IPS-18c (cell line): ENCODE results near the gene RPS23.
"Not testable (repeated sequence)": the region's sequence is repeated elsewhere in the genome, so short reads cannot be mapped to it uniquely, and the experiment has no call there.

Experiments used
- H3K4me3 ChIP-seq: 2 replicates; pipeline ENCODE4 v1.7.0; 2013; ENCODE audit warnings: low read depth, mild to moderate bottlenecking, low read length, moderate library complexity; ENCODE audit not compliant: insufficient read depth
- H3K9me3 ChIP-seq: one replicate; pipeline ENCODE4 v1.6.1; 2013; ENCODE audit warnings: mild to moderate bottlenecking, low read length, moderate library complexity; ENCODE audit not compliant: control insufficient read depth, insufficient read depth

The RPS23 gene

DNA sequence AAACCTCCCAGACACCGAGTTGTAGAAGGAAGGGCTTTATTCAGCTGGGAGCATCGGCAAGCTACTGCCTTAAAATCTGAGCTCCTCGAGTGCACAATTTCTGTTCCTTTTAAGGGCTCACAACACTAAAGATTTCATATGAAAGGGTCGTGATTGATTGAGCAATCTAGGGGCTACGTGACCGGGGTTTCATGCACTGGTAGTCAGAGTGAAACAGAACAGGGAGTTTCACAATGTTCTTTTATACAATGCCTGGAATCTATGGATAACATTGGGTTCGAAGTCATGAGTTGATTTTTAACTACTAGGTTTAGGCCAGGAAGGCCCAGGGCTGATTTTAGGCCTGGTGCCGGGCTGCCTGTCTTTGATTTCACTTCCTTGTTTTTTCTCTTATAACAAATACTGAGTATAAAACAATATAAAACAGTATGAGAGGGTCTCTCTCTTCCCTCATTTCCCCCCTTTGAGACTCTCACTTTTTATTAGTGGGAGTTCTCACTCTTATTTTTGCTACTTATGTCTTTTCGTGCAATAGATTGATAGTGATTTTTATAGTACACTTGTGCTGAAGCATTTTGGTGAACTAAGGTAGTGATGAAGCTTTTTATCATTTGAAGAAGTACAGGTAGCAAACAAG is 10.7 kb downstream of the RPS23 start:
- H3K9me3 ChIP-seq, H3K4me3 ChIP-seq: not testable (repeated sequence)

DNA sequence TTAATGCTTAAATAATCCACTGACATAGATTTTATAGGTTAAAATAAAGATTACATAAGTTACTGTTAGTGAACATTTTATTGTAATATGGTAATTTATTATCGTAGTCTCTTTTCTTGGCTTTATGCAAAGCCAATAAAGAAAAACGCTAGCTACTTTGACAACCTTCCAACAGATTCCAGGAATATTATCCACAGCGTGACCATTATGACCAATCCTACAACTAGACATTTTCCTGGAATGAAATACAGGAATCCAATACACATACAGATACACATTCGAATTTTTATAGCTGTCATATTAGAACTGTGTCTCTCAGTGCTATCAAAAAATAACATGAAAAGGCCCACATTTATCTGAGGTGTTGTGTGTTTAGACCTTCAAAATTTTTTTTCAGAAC is 13.1 kb downstream of the RPS23 start:
- H3K9me3 ChIP-seq, result no peaks in the 10 kb centered on the region
- no peak overlapping the region for H3K4me3 ChIP-seq

DNA sequence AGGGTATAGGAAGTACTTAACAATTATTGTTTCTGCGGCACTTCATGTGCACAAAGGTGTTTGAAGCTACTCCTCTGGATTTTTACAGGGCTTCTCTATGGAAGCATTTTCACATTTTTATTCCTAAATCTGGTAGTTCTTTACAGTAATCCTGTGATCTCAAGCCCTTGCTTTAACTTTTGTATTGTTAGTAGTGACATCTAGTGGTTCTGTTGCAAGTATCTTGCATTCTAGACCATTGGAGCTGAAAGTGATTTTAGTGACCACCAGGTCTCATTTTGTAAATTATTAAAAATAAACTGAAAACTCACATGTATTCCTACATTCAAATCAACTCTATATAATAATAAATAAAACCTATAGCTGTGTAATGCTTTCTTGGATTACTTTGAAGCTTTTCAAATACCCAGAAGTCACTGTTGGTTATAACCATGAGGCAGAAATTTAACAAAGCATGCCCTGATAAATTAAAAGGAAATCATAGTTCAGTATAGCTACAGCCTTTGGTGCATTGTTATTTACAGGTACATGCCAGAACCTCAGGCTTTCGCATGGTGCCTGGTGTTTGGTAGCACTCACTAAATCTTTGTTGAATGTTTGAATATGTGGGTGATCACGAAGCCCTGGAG is 18.9 kb downstream of the RPS23 start:
- Histone ChIP-seq H3K9me3 (no peaks in the 10 kb centered on the region), H3K4me3 (no peak overlapping the region)

DNA sequence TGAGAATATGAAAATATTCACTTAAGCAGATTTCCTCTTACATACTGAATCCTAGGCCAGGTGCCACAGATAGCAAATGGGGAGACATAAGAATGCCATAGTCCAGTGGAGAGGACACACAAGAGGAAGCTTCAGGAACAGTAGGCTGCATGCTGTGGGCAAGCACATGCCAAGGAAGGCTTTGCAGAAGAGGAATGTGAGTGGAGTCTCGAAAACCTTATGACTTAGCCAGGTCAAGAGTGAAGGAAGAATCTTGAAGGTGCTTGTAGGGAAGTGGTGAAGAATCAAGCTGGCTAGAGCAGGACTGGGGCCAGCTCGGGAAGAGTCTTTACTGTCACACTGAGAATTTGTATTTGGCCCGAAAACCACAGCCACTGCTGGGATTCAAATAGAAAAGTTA is 20.4 kb downstream of the RPS23 start:
- Histone ChIP-seq H3K4me3 (no peak overlapping the region), H3K9me3 (peaks cover 2% of the 10 kb centered on the region)

DNA sequence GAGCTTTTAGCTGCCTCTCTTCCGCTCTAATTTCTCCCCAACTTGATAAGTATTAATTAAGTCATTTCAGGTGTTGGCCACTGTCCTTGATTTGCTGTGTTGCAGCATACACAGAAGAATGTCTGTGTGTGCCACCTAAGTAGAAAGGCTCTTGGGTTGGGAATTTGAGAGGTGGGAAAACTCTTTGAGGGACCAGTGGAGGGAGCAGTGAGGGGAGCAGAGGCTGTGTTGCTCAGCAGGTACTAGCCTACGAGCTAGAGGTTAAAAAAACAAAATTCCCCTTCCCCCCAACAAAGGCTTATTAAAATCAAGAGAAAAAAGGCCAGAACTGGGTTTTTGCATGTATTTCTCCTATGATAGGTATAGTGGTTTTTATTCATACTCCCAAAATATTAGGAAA is 20.9 kb downstream of the RPS23 start:
- H3K4me3 ChIP-seq, result no peak overlapping the region
- H3K9me3 ChIP-seq, result peaks cover 2% of the 10 kb centered on the region

DNA sequence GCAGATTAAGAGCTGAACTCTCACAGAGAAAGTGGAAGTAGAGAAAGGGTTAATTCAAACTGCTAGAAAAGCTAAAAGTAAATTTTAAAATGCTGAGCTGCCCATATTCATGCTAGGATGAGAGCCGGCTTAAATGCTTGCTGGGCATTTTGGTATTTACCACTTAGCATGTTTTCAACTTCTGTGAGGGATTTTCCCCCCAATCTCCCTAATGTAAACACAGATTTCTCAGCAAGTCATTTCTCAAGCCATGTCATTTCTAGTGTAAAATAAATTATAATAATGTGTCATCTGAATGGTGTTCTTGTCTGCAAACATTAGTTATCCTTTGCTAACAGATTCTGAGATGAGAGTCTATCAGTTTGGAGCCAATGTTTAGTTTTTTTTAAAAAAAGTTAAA is 22.3 kb downstream of the RPS23 start:
- H3K9me3 ChIP-seq, result peaks cover 2% of the 10 kb centered on the region
- H3K4me3 ChIP-seq, result no peak overlapping the region

DNA sequence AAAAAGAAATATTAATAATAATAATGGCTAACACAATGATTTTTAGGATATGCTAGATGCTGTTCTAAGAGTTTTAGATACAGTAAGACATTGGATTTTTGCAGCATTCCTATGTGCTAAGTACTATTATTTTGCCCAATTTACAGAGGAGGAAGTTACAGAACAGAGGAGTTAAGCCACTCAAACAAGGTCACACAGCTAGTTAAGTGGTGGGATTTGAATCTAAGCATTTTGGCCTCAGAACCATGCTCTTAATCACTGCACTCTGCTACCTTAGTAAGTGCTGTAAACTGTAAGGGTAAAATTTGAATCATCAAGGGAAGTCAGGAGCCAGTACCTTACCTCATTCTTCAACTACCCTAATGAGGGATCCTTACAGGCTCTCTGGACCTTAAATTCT is 25.4 kb downstream of the RPS23 start:
- Histone ChIP-seq H3K4me3 (no peak overlapping the region), H3K9me3 (peaks cover 2% of the 10 kb centered on the region)

DNA sequence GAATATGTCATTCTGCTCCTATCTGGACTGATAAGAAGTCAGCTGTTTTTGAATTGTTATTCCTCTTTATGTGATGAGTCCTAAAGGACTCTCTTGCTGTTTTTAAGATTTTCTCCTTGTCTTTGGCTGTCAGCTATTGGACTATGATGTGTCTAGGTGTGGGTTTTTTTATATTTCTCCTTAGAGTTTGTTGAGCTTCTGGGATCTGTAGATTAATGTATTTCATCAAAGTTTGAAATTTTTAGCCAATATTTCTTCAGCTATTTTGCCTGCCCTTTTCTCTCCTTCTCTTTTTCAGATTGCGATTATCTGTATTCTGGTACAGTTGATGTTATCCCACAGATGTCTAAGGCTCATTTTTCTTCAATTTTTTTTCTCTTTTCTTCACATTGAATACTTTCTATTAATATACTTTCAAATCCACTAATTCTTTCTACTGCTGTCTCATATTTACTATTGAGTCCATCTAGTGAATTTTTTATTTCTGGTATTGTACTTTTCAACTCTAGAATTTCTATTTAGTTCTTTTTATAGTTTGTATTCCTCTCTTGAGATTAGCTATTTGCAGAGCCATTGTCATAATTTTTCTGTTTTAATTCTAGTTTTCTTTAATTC is 31.1 kb downstream of the RPS23 start:
- H3K9me3 ChIP-seq, result no peaks in the 10 kb centered on the region
- no peak overlapping the region for H3K4me3 ChIP-seq

DNA sequence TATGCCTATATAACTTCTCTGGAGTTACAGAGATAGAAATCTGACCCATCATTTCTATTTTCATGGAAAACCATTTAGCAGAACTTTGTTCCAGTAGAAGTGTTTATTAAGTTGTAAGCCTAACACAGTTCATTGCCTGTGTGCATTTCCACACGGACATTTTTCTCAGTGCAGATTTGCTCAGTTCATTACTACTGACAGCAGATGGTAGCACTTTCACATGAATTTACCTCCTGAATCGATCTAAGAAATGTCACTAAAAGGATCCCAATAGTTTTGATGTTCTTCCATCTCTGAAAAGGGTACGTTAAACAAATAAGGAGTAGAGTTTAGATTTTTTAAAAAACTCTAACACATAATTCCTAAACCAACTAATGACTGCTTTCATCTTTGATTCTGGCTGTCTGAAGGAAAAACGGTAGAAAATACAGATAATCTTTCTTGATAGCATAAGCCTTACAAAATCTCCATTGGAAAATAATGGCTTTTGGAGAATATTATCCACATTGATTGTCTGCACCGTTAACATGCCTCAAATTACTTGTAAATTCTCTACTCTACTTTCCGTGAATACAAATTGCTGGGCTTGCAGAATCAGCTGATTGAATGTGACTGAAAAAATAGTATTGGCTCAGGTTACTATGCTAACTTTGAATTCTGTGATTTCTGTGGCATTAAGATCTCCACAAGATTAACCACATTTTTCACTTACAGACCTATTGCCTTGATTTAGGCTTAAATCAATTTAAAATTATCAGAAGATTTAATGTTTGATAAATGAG is 33.1 kb downstream of the RPS23 start:
- Histone ChIP-seq H3K4me3 (no peak overlapping the region), H3K9me3 (no peaks in the 10 kb centered on the region)

DNA sequence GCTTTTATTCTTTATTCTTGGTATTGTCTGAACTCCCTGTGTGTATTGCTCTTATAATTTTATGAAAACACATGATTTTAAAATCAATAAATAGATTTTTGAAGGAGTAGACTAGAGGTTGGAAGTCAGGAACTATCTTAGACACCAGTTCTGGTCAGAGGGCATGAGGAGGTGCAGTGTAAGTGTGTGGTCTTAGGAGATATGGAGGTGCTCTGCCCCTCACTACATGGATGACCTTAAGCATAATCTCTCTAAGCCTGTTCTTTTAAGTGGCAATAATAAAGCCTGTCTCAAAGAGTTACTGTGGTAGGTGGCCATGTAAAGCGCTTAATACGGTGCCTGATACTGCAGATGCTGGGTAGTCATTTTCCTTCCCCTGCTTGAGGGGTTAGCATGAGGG is 34.0 kb downstream of the RPS23 start:
- Histone ChIP-seq H3K4me3 (no peak overlapping the region), H3K9me3 (no peaks in the 10 kb centered on the region)

DNA sequence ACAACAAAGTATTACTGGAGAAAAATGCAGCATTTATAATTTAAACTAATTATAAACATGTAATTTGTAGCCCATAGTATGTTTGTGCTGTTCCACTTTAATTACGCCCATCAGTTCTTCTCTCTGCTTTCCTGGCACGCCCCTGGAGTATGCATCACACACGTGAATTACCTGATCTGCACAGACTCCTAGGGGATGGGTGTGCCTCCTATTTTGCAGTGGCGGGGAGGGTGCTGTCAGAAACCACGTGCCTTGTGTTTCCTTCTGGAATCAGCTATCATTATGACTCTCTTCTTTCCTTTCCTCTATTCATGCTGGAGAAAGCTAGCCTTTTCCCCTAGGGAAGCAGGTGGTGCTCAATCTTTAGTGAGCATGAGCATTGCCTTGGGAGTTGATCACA is 43.3 kb downstream of the RPS23 start:
- no peaks in the 10 kb centered on the region for H3K9me3 ChIP-seq
- no peak overlapping the region for H3K4me3 ChIP-seq

DNA sequence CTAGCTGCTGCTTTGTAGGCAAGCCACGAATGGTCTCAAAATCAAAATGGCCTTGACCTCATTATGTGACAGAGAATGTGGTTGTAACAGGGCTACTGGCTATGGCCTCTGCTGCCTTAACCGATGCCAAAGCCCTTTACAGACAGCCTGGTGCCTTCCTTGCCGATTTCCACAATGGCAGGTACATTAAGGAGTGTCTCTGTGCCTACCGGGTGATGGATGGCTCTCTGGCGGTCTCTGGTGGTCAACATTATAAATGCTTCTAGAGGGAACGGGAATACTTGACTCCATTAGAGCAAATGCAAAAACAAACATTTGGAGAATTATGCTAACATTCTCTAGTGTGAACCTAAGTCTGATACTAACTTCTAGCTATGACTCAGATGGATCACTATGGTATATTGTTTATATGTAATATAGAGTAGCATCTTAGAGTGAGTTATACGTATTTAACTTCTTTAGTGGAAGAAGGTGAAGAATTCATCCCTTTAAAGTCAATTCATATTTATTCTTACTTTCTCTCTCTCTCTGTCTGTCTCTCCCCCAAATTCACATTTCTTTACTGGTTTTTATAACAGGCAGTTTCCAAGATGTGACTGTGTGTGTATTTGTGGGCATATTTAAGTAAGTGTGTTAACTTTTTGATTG is 52.5 kb downstream of the RPS23 start:
- no peak overlapping the region for H3K4me3 ChIP-seq
- H3K9me3 ChIP-seq, result no peaks in the 10 kb centered on the region
